Sigmoid colon (tissue), 4 donors: ENCODE data around the gene ZNRD2.

ENCODE experiments used
- CTCF ChIP-seq, 4 experiments: fragments of 450-650 bp in 3 of 4; fragments of 200-600 bp in 1 of 4; IDR thresholded peaks; one replicate each; pipeline ENCODE4 v1.5.1; 2016 to 2019; ENCODE audit warnings: antibody characterized with exemption in 4 of 4, mild to moderate bottlenecking in 3 of 4, moderate library complexity in 2 of 4
- EP300 ChIP-seq, 4 donors: sonication (generic); formaldehyde crosslinking; IDR thresholded peaks; one replicate each; pipeline ENCODE4 v1.6.1; 2017; ENCODE audit warnings: antibody characterized with exemption in 4 of 4
- POLR2A ChIP-seq, 2 donors: fragments of 450-650 bp; IDR thresholded peaks; one replicate each; pipeline ENCODE4 v1.6.1; 2016; ENCODE audit warnings: antibody characterized with exemption in 2 of 2, mild to moderate bottlenecking in 2 of 2, moderate library complexity in 2 of 2

- TF ChIP-seq CTCF (IDR thresholded peaks at IDR 0.05) (no peak), POLR2A (IDR thresholded peaks at IDR 0.05) (no peak), EP300 (IDR thresholded peaks at IDR 0.05) (no peak)
Measured at GRCh38 chr11:65569164-65569972, 909 bp upstream of the ZNRD2 start.
